GM19238 (cell line): Measurements from ENCODE around the gene ZGLP1.
"Not testable (repeated sequence)": the region's sequence is repeated elsewhere in the genome, so short reads cannot be mapped to it uniquely, and the experiment has no call there.

Experiments
- DNase-seq: peaks from one replicate; pipeline ENCODE4 v3.0.0; 2011; ENCODE audit warnings: low spot score; ENCODE audit not compliant: insufficient read length

ZGLP1 gene

GRCh38 chr19:10309423-10309822 is at the start of gene ZGLP1:
Gene ZGLP1 (minus strand): TSS chr19:10309815.
- DNase-seq, result no peak

DNA sequence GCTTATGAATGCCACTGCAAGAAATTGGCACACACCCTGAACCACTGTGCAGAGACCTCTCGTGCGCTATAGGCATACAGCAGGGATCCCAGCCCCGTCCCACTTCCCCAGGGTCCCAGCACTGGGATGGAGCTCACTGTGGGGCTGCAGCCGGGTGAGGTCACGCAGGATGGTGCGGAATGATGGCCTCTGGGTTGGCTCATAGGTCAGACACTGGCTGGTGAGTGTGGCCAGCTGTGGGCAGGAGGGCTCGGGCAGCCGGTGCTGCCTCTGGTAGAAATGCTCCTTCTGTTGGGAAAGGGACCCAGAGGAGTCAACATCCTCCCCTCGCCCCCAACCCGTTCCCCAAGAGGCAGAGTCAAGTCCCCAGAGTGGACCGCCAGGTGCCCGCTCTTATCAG is 46.8 kb upstream of the ZGLP1 start:
- DNase-seq, result no peak

GRCh38 chr19:10353793-10354391 is 44.3 kb upstream of the ZGLP1 start:
- no peak for DNase-seq

DNA sequence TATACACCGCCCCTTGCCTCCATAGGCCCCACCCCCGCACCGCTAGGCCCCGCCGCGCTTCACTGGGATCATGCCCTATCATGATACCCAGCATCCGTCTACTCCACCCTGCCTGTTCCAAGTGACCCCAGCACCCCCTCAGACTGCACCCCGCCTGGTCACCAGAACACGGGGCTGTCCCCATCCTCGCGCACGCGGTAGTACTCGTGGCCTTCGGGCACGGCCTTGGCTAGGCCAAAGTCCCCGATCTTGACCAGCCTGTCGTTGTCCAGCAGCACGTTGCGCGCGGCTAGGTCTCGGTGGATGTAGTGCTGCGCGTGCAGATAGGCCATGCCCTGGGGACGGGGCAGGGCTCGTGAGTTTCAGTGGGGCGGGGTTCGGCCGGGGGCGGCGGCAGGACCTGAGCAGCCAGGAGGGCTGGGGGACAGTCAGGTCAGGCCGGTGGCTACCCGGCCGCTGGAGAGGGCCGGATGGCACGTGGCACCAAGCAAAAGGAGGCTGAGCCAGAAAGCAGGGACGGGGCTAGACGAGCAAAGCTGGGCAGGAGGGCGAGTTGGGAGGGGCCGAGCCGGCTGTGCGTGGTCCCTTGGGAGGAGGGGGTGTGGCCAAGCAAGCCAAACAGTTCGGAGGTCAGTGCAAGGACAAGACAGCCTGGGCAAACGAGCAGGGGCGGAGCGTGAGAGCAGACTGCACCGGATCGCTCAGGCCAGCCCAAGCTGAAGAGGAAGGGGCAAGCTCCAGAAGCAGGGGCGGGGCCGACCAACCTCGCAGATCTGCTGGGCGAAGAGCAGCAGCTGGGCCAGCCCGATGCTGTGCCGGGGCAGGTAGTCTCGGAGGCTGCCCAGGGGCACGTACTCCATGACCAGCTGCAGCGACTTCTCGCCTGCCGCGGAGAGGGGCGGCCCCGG is 43.4 kb upstream of the ZGLP1 start:
- no peak for DNase-seq

GRCh38 chr19:10346509-10346908 is 36.9 kb upstream of the ZGLP1 start:
- DNase-seq, result no peak

- no peak for DNase-seq
Observed at GRCh38 chr19:10344780-10345179, 35.2 kb upstream of the ZGLP1 start.

DNA sequence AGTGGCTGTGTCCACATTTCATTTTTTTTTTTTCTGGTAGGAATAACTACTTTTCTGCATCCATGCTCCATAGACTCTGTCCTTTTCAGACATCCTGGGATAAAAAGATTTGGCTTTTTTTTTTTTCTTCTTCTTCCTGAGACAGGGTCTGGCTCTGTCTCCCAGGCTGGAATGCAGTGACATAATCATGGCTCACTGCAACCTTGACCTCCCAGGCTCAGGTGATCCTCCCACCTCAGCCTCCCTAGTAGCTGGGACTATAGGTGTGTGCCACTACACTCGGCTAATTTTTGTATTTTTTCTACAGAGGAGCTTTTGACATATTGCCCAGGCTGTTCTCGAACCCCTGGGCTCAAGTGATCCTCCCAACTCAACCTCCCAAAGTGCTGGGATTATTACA is 33.9 kb upstream of the ZGLP1 start:
- DNase-seq, result no peak

DNA sequence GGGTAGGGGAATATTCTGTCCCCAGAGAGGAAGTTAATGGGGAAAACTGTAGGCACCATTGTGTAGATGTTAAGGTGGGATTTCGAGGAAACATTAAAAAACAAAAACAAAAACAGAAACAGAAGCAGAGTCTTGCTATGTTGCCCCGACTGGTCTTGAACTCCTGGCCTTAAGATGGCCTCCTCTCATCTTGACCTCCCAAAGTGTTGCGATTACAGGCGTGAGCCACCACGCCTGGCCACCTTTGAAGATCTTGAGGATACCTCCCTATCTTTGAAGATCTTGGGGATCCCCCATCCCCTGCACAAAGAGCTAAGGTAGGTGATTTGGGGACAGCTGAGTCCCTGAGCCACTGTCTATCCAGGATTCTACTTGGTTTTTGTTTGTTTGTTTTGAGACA is 30.4 kb upstream of the ZGLP1 start:
- no peak for DNase-seq

- DNase-seq, result peak; percentile 75
Observed at GRCh38 chr19:10339380-10339960, 29.9 kb upstream of the ZGLP1 start, which contains the start of gene ICAM3. Gene ICAM3 (minus strand): TSS chr19:10339624. CDS start chr19:10339614, 10 bp downstream.

GRCh38 chr19:10338940-10339339 is 29.3 kb upstream of the ZGLP1 start:
- no peak for DNase-seq

DNA sequence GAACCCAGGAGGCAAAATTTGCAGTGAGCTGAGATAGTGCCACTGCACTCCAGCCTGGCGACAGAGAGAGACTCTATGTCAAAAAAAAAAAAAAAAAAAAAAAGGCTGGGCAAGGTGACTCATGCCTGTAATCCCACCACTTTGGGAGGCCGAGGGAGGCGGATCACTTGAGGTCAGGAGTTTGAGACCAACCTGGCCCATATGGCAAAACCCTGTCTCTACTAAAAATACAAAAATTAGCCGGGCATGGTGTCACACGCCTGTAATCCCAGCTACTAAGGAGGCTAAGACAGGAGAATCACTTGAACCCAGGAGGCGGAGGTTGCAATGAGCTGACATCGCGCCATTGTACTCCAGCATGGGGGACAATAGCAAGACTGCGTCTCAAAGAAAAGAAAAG is 27.1 kb upstream of the ZGLP1 start:
- not testable (repeated sequence) for DNase-seq

GRCh38 chr19:10335352-10335985 is 25.9 kb upstream of the ZGLP1 start:
- no peak for DNase-seq

- no peak for DNase-seq
Observed at GRCh38 chr19:10334588-10335351, 25.2 kb upstream of the ZGLP1 start.

GRCh38 chr19:10333758-10334587 is 24.4 kb upstream of the ZGLP1 start:
- no peak for DNase-seq

- DNase-seq, result peak; percentile 99
Observed at GRCh38 chr19:10332965-10333757, 23.5 kb upstream of the ZGLP1 start, which contains the start of gene RAVER1. Gene RAVER1 (minus strand): TSS chr19:10333529. CDS start chr19:10333507, 22 bp downstream.

DNA sequence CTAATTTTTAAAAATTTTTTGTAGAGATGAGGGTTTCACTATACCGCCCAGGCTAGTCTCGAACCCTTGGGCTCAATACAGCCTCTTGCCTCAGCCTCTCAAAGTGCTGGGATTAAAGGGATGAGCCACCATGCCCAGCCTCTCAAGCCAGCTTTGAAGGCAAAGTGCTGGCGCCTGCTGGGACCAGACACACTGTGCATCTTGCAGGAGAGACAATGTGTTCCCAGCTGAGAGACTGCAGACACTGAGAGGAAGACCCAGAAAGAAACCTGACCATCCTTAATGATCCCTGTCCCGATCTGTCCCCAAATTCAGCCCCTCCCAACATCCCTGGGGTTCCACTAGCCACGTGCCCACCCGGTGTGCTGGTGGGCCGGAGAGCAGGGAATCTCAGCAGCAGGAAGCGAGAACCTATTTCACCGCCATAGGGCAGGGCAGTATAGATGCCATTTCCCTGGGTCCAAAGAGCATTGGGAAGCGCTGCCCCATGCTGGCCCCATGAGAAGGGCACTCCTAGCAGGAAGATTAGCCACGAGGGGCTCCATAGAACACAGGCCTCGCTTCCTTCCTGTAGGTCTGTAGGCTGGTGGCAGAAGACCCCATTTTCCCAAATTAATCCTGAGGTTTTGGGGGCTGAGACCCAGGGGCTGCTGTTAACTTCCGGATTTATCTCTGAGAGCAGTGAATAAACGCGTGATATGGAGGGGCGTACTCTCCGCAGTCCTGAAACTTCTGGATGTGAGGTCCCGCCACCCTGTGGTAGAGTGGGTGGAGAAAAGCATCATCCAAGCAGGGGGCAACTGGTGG is 22.7 kb upstream of the ZGLP1 start:
- no peak for DNase-seq

- no peak for DNase-seq
Observed at GRCh38 chr19:10329555-10329954, 19.9 kb upstream of the ZGLP1 start.
